GM12878 (cell line): ENCODE data around the gene KARS1. TPM values are rescaled to one million over a fixed set of nuclear protein-coding genes. Genes with fewer than 3 reads are reported as not detected.

Experiments used
- BACH1 ChIP-seq: fragments of 450-650 bp; IDR thresholded peaks from 2 replicates; pipeline ENCODE4 v1.6.1; 2017; ENCODE audit warnings: mild to moderate bottlenecking, borderline replicate concordance
- BCL11A ChIP-seq: IDR thresholded peaks from 2 replicates; pipeline ENCODE4 v1.6.1; 2011; ENCODE audit warnings: low read depth, low read length
- CREM ChIP-seq: IDR thresholded peaks from 2 replicates; pipeline ENCODE4 v1.6.1; 2014; ENCODE audit warnings: antibody characterized with exemption, low read depth
- DPF2 ChIP-seq: fragments of 450-650 bp; IDR thresholded peaks from 2 replicates; pipeline ENCODE4 v1.6.1; 2017; ENCODE audit warnings: mild to moderate bottlenecking
- GABPA ChIP-seq: IDR thresholded peaks from 2 replicates; pipeline ENCODE4 v1.6.1; 2014; ENCODE audit warnings: antibody characterized with exemption, low read depth, mild to moderate bottlenecking, inconsistent platforms
- GATAD2B ChIP-seq: fragments of 450-650 bp; conservative IDR thresholded peaks from 2 replicates; pipeline ENCODE4 v1.6.1; 2017; ENCODE audit warnings: low read depth, mild to moderate bottlenecking, moderate library complexity
- HCFC1 ChIP-seq: fragments of 150-350 bp; IDR thresholded peaks from 2 replicates; pipeline ENCODE4 v1.6.1; 2014; ENCODE audit warnings: low read length
- HDAC6 ChIP-seq: fragments of 200-600 bp; sonication (generic); IDR thresholded peaks from one replicate; pipeline ENCODE4 v1.8.0; 2017; ENCODE audit warnings: antibody characterized with exemption; ENCODE audit not compliant: unreplicated experiment
- JUND ChIP-seq: IDR thresholded peaks from 2 replicates; pipeline ENCODE4 v1.6.1; 2012; ENCODE audit warnings: low read depth, mild to moderate bottlenecking, low read length, improper control_type of control experiment, moderate library complexity
- KAT2A ChIP-seq: conservative IDR thresholded peaks from 2 replicates; pipeline ENCODE4 v1.6.1; 2011; ENCODE audit warnings: low read depth, low read length; ENCODE audit not compliant: control insufficient read depth
- MEF2B ChIP-seq: fragments of 450-650 bp; IDR thresholded peaks from 2 replicates; pipeline ENCODE4 v1.6.1; 2018; ENCODE audit warnings: mild to moderate bottlenecking, moderate library complexity; ENCODE audit not compliant: partially characterized antibody, poor library complexity, severe bottlenecking
- MXI1 ChIP-seq: fragments of 150-350 bp; IDR thresholded peaks from 2 replicates; pipeline ENCODE4 v1.6.1; 2011; ENCODE audit warnings: low read depth, mild to moderate bottlenecking, inconsistent platforms, low read length, improper control_type of control experiment
- MYB ChIP-seq: fragments of 150-350 bp; IDR thresholded peaks from 2 replicates; pipeline ENCODE4 v1.6.1; 2014; ENCODE audit warnings: mild to moderate bottlenecking, low read depth, low read length, borderline replicate concordance
- MYC ChIP-seq: IDR thresholded peaks from 2 replicates; pipeline ENCODE4 v1.6.1; 2011; ENCODE audit warnings: mild to moderate bottlenecking, low read length, moderate library complexity, inconsistent platforms; ENCODE audit not compliant: insufficient read depth, insufficient replicate concordance, insufficient read length, severe bottlenecking
- NBN ChIP-seq: fragments of 450-650 bp; IDR thresholded peaks from 2 replicates; pipeline ENCODE4 v1.6.1; 2016
- NR2C1 ChIP-seq: fragments of 450-650 bp; IDR thresholded peaks from 2 replicates; pipeline ENCODE4 v1.6.1; 2017; ENCODE audit warnings: antibody characterized with exemption, mild to moderate bottlenecking, moderate library complexity
- NR2F1 ChIP-seq: fragments of 450-650 bp; conservative IDR thresholded peaks from 2 replicates; pipeline ENCODE4 v1.6.1; 2017; ENCODE audit warnings: mild to moderate bottlenecking
- NRF1 ChIP-seq: conservative IDR thresholded peaks from 2 replicates; pipeline ENCODE4 v1.6.1; 2011; ENCODE audit warnings: mild to moderate bottlenecking, low read depth, low read length, improper control_type of control experiment
- PML ChIP-seq: IDR thresholded peaks from 2 replicates; pipeline ENCODE4 v1.6.1; 2012; ENCODE audit warnings: low read length, inconsistent platforms
- RCOR1 ChIP-seq: conservative IDR thresholded peaks from 2 replicates; pipeline ENCODE4 v1.6.1; 2012; ENCODE audit warnings: low read depth, low read length, improper control_type of control experiment
- RUNX3 ChIP-seq: IDR thresholded peaks from 2 replicates; pipeline ENCODE4 v1.6.1; 2012; ENCODE audit warnings: low read length, inconsistent platforms
- SMARCA5 ChIP-seq: fragments of 450-650 bp; IDR thresholded peaks from 2 replicates; pipeline ENCODE4 v1.6.1; 2017; ENCODE audit warnings: mild to moderate bottlenecking
- SREBF1 ChIP-seq: IDR thresholded peaks from 2 replicates; pipeline ENCODE4 v1.6.1; 2012; ENCODE audit warnings: mild to moderate bottlenecking, low read length
- STAT3 ChIP-seq: IDR thresholded peaks from 2 replicates; pipeline ENCODE4 v1.6.1; 2011; ENCODE audit warnings: low read depth, low read length, improper control_type of control experiment
- TBL1XR1 ChIP-seq: IDR thresholded peaks from 2 replicates; pipeline ENCODE4 v1.6.1; 2012; ENCODE audit warnings: low read depth, low read length, improper control_type of control experiment
- TCF7 ChIP-seq: IDR thresholded peaks from 2 replicates; pipeline ENCODE4 v1.6.1; 2014; ENCODE audit warnings: antibody characterized with exemption, borderline replicate concordance
- ZBED1 ChIP-seq: IDR thresholded peaks from 2 replicates; pipeline ENCODE4 v1.6.1; 2016; ENCODE audit warnings: borderline replicate concordance
- polyA plus RNA-seq, 11 experiments: library from polyadenylated mRNA; depleted of rRNA in 4 of 11; unstranded in 6 of 11; stranded (reverse) in 5 of 11; fragments of >200 nt; fragmentation: Nextera tagmentation in 4 of 11; fragmentation: Illumina TruSeq in 1 of 11; extraction: Ambion mirVana in 4 of 11; extraction: Trizol in 1 of 11; gene quantifications; 1 replicate in 1 of 11; 2 replicates in 10 of 11; pipeline versions ENCODE4 v1.2.1 to v1.2.3, GENCODE V29; 2011 to 2016; ENCODE audit warnings: inconsistent platforms in 2 of 11, missing spikeins in 2 of 11, low read depth in 1 of 11
- total RNA-seq, 4 experiments: library from RNA; depleted of rRNA in 3 of 4; stranded (reverse); fragments of >200 nt in 3 of 4; fragmentation: Illumina TruSeq in 1 of 4; extraction: Trizol in 1 of 4; gene quantifications; 2 replicates each; pipeline versions ENCODE4 v1.2.1 to v1.2.3, GENCODE V29; 2013 to 2021
- TF ChIP-seq, protein P1 (sequence below): IDR thresholded peaks from 2 replicates; pipeline ENCODE4 v1.6.1; 2012; ENCODE audit warnings: low read length, inconsistent platforms
- TF ChIP-seq, protein P2 (sequence below): IDR thresholded peaks from 2 replicates; pipeline ENCODE4 v1.6.1; 2012; ENCODE audit warnings: low read depth, low read length, improper control_type of control experiment
- TF ChIP-seq, protein P3 (sequence below), 3 experiments: IDR thresholded peaks in 2 of 3; conservative IDR thresholded peaks in 1 of 3; 2 replicates each; pipeline ENCODE4 v1.5.1; 2011; ENCODE audit warnings: low read depth in 3 of 3, low read length in 3 of 3, mild to moderate bottlenecking in 3 of 3, control low read depth in 2 of 3, moderate library complexity in 2 of 3, inconsistent platforms in 1 of 3, mixed read lengths in 1 of 3; ENCODE audit not compliant: control insufficient read depth in 2 of 3, insufficient read depth in 1 of 3; ENCODE audit errors: extremely low read depth in 1 of 3

KARS1 gene
- total and polyA plus RNA-seq, 10 of the 15 experiments (the other 5 are each of a cell fraction or from before 2014, with no cell fraction given): 187 to 312 (median 211) TPM

DNA sequence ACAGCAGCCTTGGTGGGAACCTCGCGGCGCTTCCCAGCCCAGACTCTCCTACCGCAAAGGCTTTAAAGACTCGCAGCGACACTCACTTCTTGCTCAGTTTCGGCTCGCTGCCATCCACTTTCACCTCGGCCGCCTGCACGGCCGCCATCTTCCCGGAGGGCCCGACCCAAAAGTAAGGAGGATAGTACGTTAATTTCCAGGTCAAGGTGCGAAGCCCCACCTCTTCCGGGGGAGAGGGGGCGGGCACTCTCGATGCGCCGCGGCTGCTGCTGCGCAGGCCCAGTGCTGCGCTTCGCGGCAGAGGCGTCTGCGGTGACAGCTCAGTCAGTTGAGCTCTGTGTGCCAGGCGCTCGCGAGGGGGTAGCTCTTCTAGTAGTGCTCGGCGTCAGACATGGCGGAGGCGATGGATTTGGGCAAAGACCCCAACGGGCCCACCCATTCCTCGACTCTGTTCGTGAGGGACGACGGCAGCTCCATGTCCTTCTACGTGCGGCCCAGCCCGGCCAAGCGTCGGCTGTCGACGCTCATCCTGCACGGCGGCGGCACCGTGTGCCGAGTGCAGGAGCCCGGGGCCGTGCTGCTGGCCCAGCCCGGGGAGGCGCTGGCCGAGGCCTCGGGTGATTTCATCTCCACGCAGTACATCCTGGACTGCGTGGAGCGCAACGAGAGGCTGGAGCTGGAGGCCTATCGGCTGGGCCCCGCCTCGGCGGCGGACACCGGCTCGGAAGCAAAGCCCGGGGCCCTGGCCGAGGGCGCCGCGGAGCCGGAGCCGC is at the start of gene KARS1, which contains the start of gene TERF2IP (continued):
- peak; percentile 83 for TF ChIP-seq MYC
- 0 out of 2 replicates have a peak, but pooled peaks have one; percentile 33 for TF ChIP-seq NR2F1
- peak; percentile 41; the same call in 1 of the 2 replicates for TF ChIP-seq SMARCA5
- TF ChIP-seq, protein P1, sequence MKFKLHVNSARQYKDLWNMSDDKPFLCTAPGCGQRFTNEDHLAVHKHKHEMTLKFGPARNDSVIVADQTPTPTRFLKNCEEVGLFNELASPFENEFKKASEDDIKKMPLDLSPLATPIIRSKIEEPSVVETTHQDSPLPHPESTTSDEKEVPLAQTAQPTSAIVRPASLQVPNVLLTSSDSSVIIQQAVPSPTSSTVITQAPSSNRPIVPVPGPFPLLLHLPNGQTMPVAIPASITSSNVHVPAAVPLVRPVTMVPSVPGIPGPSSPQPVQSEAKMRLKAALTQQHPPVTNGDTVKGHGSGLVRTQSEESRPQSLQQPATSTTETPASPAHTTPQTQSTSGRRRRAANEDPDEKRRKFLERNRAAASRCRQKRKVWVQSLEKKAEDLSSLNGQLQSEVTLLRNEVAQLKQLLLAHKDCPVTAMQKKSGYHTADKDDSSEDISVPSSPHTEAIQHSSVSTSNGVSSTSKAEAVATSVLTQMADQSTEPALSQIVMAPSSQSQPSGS: no peak
- 0 out of 2 replicates have a peak, but pooled peaks have one; percentile 7 for TF ChIP-seq MYB
- peak; percentile 68; the same call in 1 of the 2 replicates for TF ChIP-seq DPF2
- no peak for TF ChIP-seq RCOR1
- TF ChIP-seq NBN: 0 out of 2 replicates have a peak, but pooled peaks have one; percentile 74
- TF ChIP-seq, protein P2, sequence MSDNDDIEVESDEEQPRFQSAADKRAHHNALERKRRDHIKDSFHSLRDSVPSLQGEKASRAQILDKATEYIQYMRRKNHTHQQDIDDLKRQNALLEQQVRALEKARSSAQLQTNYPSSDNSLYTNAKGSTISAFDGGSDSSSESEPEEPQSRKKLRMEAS: no peak; the same call in 1 of the 2 replicates
- TF ChIP-seq ZBED1: no peak; the same call in 1 of the 2 replicates
- peak; percentile 86; the same call in 1 of the 2 replicates for TF ChIP-seq PML
- peak; percentile 13; the same call in 1 of the 2 replicates for TF ChIP-seq SREBF1
- TF ChIP-seq BCL11A: no peak
- TF ChIP-seq TBL1XR1: 0 out of 2 replicates have a peak, but pooled peaks have one; percentile 29
- peak; percentile 40; the same call in 1 of the 2 replicates for TF ChIP-seq BACH1
- no peak for TF ChIP-seq STAT3
- TF ChIP-seq HCFC1: peak; percentile 68
- TF ChIP-seq NRF1: peak; percentile 95
- peak; percentile 60 for TF ChIP-seq GATAD2B
- TF ChIP-seq CREM: peak; percentile 51
- TF ChIP-seq TCF7: no peak
- peak; percentile 78 for TF ChIP-seq RUNX3
- TF ChIP-seq HDAC6: peak; percentile 60
- peak; percentile 92 for TF ChIP-seq MXI1
- no peak for TF ChIP-seq MEF2B
- TF ChIP-seq GABPA: peak; percentile 93
- no peak for TF ChIP-seq KAT2A
- 0 out of 2 replicates have a peak, but pooled peaks have one; percentile 4 for TF ChIP-seq JUND
- peak; percentile 97 for TF ChIP-seq NR2C1
- TF ChIP-seq, protein P3, sequence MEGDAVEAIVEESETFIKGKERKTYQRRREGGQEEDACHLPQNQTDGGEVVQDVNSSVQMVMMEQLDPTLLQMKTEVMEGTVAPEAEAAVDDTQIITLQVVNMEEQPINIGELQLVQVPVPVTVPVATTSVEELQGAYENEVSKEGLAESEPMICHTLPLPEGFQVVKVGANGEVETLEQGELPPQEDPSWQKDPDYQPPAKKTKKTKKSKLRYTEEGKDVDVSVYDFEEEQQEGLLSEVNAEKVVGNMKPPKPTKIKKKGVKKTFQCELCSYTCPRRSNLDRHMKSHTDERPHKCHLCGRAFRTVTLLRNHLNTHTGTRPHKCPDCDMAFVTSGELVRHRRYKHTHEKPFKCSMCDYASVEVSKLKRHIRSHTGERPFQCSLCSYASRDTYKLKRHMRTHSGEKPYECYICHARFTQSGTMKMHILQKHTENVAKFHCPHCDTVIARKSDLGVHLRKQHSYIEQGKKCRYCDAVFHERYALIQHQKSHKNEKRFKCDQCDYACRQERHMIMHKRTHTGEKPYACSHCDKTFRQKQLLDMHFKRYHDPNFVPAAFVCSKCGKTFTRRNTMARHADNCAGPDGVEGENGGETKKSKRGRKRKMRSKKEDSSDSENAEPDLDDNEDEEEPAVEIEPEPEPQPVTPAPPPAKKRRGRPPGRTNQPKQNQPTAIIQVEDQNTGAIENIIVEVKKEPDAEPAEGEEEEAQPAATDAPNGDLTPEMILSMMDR (IDR thresholded peaks at IDR 0.05 in 2 of 3, conservative IDR thresholded peaks at IDR 0.05 in 1 of 3; ENCODE audit: control insufficient read depth in 2 of 3, extremely low read depth in 1 of 3, insufficient read depth in 1 of 3, low read depth in 3 of 3, low read length in 3 of 3): no peak
